Smooth muscle cell (in vitro differentiated cells): ENCODE results near the gene EPB42. TPM values are rescaled to one million over a fixed set of nuclear protein-coding genes. Genes with fewer than 3 reads are reported as not detected.

Experiments
- DNase-seq: peaks from one replicate; lab custom pipeline; 2025; ENCODE audit not compliant: unreplicated experiment; lab: John Stamatoyannopoulos, UW
- H2AFZ ChIP-seq: fragments of 200-600 bp; sonication (generic); 2 replicates; pipeline ENCODE4 v1.6.0; 2016; ENCODE audit warnings: antibody characterized with exemption, low read depth, mild to moderate bottlenecking
- H3F3A ChIP-seq: fragments of 200-600 bp; sonication (generic); 2 replicates; pipeline ENCODE4 v1.6.0; 2017; ENCODE audit warnings: antibody characterized with exemption, low read depth
- H3K27ac ChIP-seq: fragments of 200-600 bp; sonication (generic); 2 replicates; pipeline ENCODE4 v1.5.1; 2016; ENCODE audit warnings: low read depth, mild to moderate bottlenecking
- H3K27me3 ChIP-seq: fragments of 200-600 bp; sonication (generic); 2 replicates; pipeline ENCODE4 v1.6.1; 2016; ENCODE audit warnings: low read depth, mild to moderate bottlenecking
- H3K36me3 ChIP-seq: fragments of 200-600 bp; sonication (generic); 2 replicates; pipeline ENCODE4 v1.5.1; 2016; ENCODE audit warnings: low read depth
- H3K4me1 ChIP-seq: fragments of 200-600 bp; sonication (generic); 2 replicates; pipeline ENCODE4 v1.5.1; 2016; ENCODE audit warnings: low read depth
- H3K4me2 ChIP-seq: fragments of 200-600 bp; sonication (generic); 2 replicates; pipeline ENCODE4 v1.6.0; 2016; ENCODE audit warnings: mild to moderate bottlenecking
- H3K4me3 ChIP-seq: fragments of 200-600 bp; sonication (generic); 2 replicates; pipeline ENCODE4 v1.5.1; 2016; ENCODE audit warnings: mild to moderate bottlenecking
- H3K79me2 ChIP-seq: fragments of 200-600 bp; sonication (generic); 2 replicates; pipeline ENCODE4 v1.6.0; 2016; ENCODE audit warnings: low read depth, mild to moderate bottlenecking
- H3K9ac ChIP-seq: fragments of 200-600 bp; sonication (generic); 2 replicates; pipeline ENCODE4 v1.6.0; 2016; ENCODE audit warnings: low read depth
- H3K9me3 ChIP-seq: fragments of 200-600 bp; sonication (generic); replicated peaks from 2 replicates; pipeline ENCODE4 v1.5.1; 2016; ENCODE audit warnings: low read depth
- H4K20me1 ChIP-seq: fragments of 200-600 bp; sonication (generic); 2 replicates; pipeline ENCODE4 v1.6.0; 2016; ENCODE audit warnings: low read depth
- CTCF ChIP-seq: fragments of 200-600 bp; sonication (generic); IDR thresholded peaks from 2 replicates; pipeline ENCODE4 v1.5.1; 2017; ENCODE audit warnings: borderline replicate concordance, mild to moderate bottlenecking, antibody characterized with exemption; ENCODE audit not compliant: insufficient read depth, poor library complexity, severe bottlenecking
- WGBS: methylation state at CpG from one replicate; pipeline ENCODE4 v1.1.7; 2016; ENCODE audit warnings: low lambda C conversion rate; 5-methylcytosine and 5-hydroxymethylcytosine counted together
- polyA plus RNA-seq: library from polyadenylated mRNA; unstranded; fragments of >200 nt; fragmentation: Nextera tagmentation; extraction: Ambion mirVana; gene quantifications from 2 replicates; pipeline ENCODE4 v1.2.1, GENCODE V29; 2016
- total RNA-seq: library from RNA; depleted of rRNA; stranded (reverse); fragments of >200 nt; gene quantifications from 2 replicates; pipeline ENCODE4 v1.2.3, GENCODE V29; 2014

The EPB42 gene
- total and polyA plus RNA-seq, 2 experiments from 2014 or later = not detected

GRCh38 chr15:43194795-43195194 lies 26.0 kb downstream of the EPB42 start:
- Histone ChIP-seq H3K4me3 (no peak overlapping the region), H3K4me2 (no peak overlapping the region), H4K20me1 (no peaks in the 10 kb centered on the region), H3F3A (no peaks in the 10 kb centered on the region), H3K9ac (no peak overlapping the region), H3K36me3 (peaks cover 6% of the 10 kb centered on the region), H3K27ac (no peak overlapping the region), H2AFZ (no peak overlapping the region), H3K27me3 (no peaks in the 10 kb centered on the region), H3K4me1 (no peaks in the 10 kb centered on the region), H3K79me2 (no peaks in the 10 kb centered on the region), H3K9me3 (no peaks in the 10 kb centered on the region)
- no peak for DNase-seq
- WGBS = 98% methylated on average over 2 of the region's 2 CpGs
- no peak for TF ChIP-seq CTCF

- Histone ChIP-seq H3K27ac (no peak overlapping the region), H3K4me2 (no peak overlapping the region), H3K27me3 (no peaks in the 10 kb centered on the region), H3F3A (no peaks in the 10 kb centered on the region), H3K9ac (no peak overlapping the region), H3K4me3 (no peak overlapping the region), H3K79me2 (no peaks in the 10 kb centered on the region), H3K36me3 (peaks cover 6% of the 10 kb centered on the region), H3K9me3 (no peaks in the 10 kb centered on the region), H4K20me1 (no peaks in the 10 kb centered on the region), H3K4me1 (no peaks in the 10 kb centered on the region), H2AFZ (no peak overlapping the region)
- DNase-seq = no peak
- no peak for TF ChIP-seq CTCF
- 100% methylated on average over 2 of the region's 2 CpGs for WGBS
Measured at GRCh38 chr15:43193710-43194109, 27.1 kb downstream of the EPB42 start.

- DNase-seq = no peak
Measured at GRCh38 chr15:43190178-43190577, 30.6 kb downstream of the EPB42 start.

More at GRCh38 chr15:43190178-43190577, 30.6 kb downstream of the EPB42 start:
- H3K27me3 ChIP-seq = no peaks in the 10 kb centered on the region
- TF ChIP-seq CTCF = no peak
- peaks cover 8% of the 10 kb centered on the region for H3K4me1 ChIP-seq
- no peaks in the 10 kb centered on the region for H3F3A ChIP-seq
- peaks cover 6% of the 10 kb centered on the region for H3K36me3 ChIP-seq
- H3K27ac ChIP-seq = no peak overlapping the region
- WGBS = 100% methylated on average over 1 of the region's 1 CpG
- no peak overlapping the region for H3K4me3 ChIP-seq
- no peaks in the 10 kb centered on the region for H3K9me3 ChIP-seq
- H3K9ac ChIP-seq = no peak overlapping the region
- H2AFZ ChIP-seq = no peak overlapping the region
- no peak overlapping the region for H3K4me2 ChIP-seq
- H4K20me1 ChIP-seq = no peaks in the 10 kb centered on the region
- peaks cover 9% of the 10 kb centered on the region for H3K79me2 ChIP-seq
